Testis (tissue), 3 donors: Measurements from ENCODE around the gene TPCN2. TPM values are rescaled to one million over a fixed set of nuclear protein-coding genes. Genes with fewer than 3 reads are reported as not detected.

Experiments
- DNase-seq: peaks from one replicate; pipeline ENCODE4 v3.0.0-alpha.2; 2019
- H3K27ac ChIP-seq, 2 donors: fragments of 200-600 bp; sonication (generic); one replicate each; pipeline ENCODE4 v1.5.1; 2019
- H3K27me3 ChIP-seq: fragments of 200-600 bp; sonication (generic); one replicate; pipeline ENCODE4 v1.5.1; 2019
- H3K36me3 ChIP-seq: fragments of 200-600 bp; sonication (generic); one replicate; pipeline ENCODE4 v1.5.1; 2017; ENCODE audit warnings: low read depth; ENCODE audit errors: missing control alignments
- H3K4me1 ChIP-seq: fragments of 200-600 bp; sonication (generic); one replicate; pipeline ENCODE4 v1.5.1; 2019
- H3K4me3 ChIP-seq, 2 donors: fragments of 200-600 bp; sonication (generic); one replicate each; pipeline ENCODE4 v1.5.1; 2017 to 2019
- H3K9me3 ChIP-seq: fragments of 200-600 bp; sonication (generic); one replicate; pipeline ENCODE4 v1.5.1; 2017
- POLR2A ChIP-seq: fragments of 450-650 bp; IDR thresholded peaks from one replicate; pipeline ENCODE4 v1.6.1; 2017; ENCODE audit warnings: antibody characterized with exemption, mild to moderate bottlenecking, moderate library complexity
- WGBS, 2 donors: methylation state at CpG; one replicate each; pipeline ENCODE4 v1.1.5; 2018; 5-methylcytosine and 5-hydroxymethylcytosine counted together
- intact Hi-C: fragments of 100-400 bp; cut with DNase I; formaldehyde crosslinking; loops from one replicate; pipeline ENCODE4 v1.15.1; 2023; ENCODE audit warnings: low total_unique reads
- polyA plus RNA-seq: library from polyadenylated mRNA; stranded (reverse); fragments of 350-450 nt; fragmentation: Illumina TruSeq; extraction: RNeasy Lipid Tissue Mini Kit (QIAGEN cat#74804); gene quantifications from one replicate; pipeline ENCODE4 v1.2.3, GENCODE V29; 2014; ENCODE audit warnings: low read depth, low replicate concordance; ENCODE audit not compliant: insufficient read depth
- total RNA-seq, 2 donors: library from RNA; depleted of rRNA; stranded (reverse); fragments of >200 nt; gene quantifications; one replicate each; pipeline ENCODE4 v1.2.3, GENCODE V29; 2016
- TF ChIP-seq, protein P1 (sequence below), 3 experiments: fragments of 450-650 bp in 2 of 3; fragments of 200-600 bp in 1 of 3; sonication (generic) in 1 of 3; IDR thresholded peaks; one replicate each; pipeline ENCODE4 v1.5.1; 2016 to 2019; ENCODE audit warnings: antibody characterized with exemption in 3 of 3, mild to moderate bottlenecking in 2 of 3, moderate library complexity in 1 of 3

Gene TPCN2
- total and polyA plus RNA-seq, 3 donors from 2014 or later = 12.9 to 32.5 (median 28.4) TPM

DNA sequence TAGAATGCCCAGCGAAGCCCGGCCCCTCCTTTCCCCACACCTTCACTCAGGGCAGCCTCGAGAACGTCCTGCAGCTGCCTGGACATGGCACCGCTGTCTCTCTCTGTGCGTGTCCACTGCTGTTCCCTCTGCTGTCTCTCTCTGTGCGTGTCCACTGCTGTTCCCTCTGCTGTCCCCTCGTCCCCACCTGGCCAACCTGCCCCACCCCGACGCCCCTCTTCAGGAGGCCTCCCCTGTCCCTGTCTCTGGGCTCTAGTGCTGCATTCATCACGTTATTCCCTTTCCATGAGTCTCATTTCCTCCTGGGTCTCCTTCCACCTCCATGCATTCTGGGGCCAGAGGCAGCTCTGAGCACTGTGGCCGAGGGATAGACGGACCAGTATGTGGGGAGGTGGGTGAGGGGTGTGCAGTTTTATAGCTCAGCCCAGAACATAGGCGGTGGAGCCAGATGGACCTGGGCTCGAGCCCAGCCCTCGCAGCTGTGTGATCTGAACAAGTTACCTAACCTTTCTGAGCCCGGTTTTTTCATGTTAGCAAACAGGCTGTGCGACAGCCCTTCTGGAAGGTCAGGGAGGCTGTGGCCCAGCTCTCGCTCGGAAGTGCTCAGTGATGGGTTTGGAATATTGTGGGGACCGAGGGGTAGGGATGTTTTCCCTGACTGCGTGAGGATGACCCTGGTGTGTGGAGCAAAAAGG lies 65.1 kb downstream of the TPCN2 start:
- TF ChIP-seq, protein P1, sequence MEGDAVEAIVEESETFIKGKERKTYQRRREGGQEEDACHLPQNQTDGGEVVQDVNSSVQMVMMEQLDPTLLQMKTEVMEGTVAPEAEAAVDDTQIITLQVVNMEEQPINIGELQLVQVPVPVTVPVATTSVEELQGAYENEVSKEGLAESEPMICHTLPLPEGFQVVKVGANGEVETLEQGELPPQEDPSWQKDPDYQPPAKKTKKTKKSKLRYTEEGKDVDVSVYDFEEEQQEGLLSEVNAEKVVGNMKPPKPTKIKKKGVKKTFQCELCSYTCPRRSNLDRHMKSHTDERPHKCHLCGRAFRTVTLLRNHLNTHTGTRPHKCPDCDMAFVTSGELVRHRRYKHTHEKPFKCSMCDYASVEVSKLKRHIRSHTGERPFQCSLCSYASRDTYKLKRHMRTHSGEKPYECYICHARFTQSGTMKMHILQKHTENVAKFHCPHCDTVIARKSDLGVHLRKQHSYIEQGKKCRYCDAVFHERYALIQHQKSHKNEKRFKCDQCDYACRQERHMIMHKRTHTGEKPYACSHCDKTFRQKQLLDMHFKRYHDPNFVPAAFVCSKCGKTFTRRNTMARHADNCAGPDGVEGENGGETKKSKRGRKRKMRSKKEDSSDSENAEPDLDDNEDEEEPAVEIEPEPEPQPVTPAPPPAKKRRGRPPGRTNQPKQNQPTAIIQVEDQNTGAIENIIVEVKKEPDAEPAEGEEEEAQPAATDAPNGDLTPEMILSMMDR (IDR thresholded peaks at IDR 0.05) = no peak
- TF ChIP-seq POLR2A = no peak
- Histone ChIP-seq H3K4me1 (peaks cover 5% of the 10 kb centered on the region), H3K4me3 (no peak overlapping the region), H3K27ac (no peak overlapping the region), H3K27me3 (no peaks in the 10 kb centered on the region), H3K9me3 (no peaks in the 10 kb centered on the region), H3K36me3 (no peaks in the 10 kb centered on the region)
- 81 to 85% methylated on average over 21 to 22 of the region's 22 CpGs for WGBS, 2 donors
- intact Hi-C loops = no loop called here
- DNase-seq = no peak

DNA sequence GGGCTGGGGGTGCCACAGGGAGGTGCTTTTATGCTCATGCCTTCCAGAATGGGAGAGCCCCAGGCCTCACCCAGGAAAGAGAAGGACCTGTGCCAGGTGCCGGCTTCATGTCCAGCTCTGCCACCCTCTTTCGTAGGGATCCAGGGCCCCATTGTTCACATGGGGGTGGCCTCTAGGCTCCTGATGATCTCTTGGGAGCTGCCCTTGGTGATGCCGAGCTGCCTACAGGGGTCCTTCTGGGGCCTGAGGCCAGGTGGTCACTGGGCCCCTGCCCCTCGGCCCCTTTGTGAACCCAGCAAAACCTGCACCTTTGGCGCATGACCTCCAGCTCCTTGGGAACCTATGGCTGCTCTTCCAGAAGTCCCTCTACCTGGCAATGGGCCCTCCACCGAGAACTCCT lies 65.6 kb downstream of the TPCN2 start:
- Histone ChIP-seq H3K9me3 (no peaks in the 10 kb centered on the region), H3K4me3 (no peak overlapping the region), H3K27me3 (no peaks in the 10 kb centered on the region), H3K36me3 (no peaks in the 10 kb centered on the region), H3K4me1 (peaks cover 5% of the 10 kb centered on the region), H3K27ac (no peak overlapping the region)
- intact Hi-C loops = no loop called here
- 83 to 100% methylated on average over 3 to 6 of the region's 6 CpGs for WGBS, 2 donors
- no peak for TF ChIP-seq POLR2A
- TF ChIP-seq, protein P1 (IDR thresholded peaks at IDR 0.05) = no peak
- DNase-seq = no peak

- Histone ChIP-seq H3K9me3 (no peaks in the 10 kb centered on the region), H3K4me1 (peaks cover 5% of the 10 kb centered on the region), H3K27me3 (no peaks in the 10 kb centered on the region), H3K4me3 (no peak overlapping the region), H3K27ac (no peak overlapping the region), H3K36me3 (no peaks in the 10 kb centered on the region)
- WGBS, 2 donors = 88 to 92% methylated on average over 19 to 21 of the region's 21 CpGs
- no peak for TF ChIP-seq POLR2A
- TF ChIP-seq, protein P1 (IDR thresholded peaks at IDR 0.05) = no peak
- intact Hi-C loops = no loop called here
- DNase-seq = no peak
These were observed 66.2 kb downstream of the TPCN2 start for GRCh38 chr11:69114811-69115523.

DNA sequence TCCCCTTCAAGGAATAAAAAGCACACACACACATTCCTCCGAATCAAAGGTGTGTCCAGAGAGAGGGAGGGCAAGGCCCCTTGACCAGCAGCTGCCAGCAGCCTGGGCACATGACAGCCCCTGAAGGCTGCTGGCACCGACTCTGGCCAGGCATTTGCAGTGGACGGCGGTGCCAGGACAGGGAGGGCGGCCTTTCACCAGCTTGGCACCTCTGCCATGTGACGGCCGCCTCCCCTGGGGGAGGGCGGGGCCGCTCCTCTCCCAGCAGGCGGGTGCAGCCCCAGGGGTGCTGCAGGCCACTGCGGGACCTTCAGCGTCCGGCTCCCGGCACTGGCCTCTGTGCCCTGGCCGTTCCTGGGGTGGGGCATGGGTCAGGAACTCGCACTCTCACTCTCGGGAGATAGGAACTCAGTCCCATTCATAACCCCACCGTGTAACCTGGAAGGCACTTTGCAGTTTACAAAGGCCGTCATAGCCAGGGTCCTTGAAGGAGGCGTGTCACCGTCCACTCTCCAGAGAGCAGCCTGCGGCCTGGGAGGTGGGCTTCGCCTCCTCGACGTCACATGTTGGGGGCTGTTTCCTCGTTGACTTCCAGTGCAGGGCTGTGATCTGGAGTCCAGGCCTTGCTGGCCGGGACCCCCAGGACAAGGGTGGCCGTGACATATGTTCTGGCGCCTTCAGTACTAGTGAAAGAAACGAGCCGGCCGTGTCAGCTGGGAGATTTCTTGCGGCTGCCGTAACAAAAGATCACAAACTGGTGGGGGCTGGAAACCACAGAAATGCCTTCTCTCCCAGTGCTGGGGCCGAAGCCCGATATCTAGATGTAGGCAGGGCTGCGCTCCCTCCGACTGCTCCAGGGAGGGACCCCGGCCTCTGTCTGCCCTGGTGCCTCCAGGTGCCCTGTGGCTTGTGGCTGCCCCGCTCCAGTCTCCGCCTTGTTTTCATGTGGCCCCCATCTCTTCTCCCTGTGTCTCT lies 67.1 kb downstream of the TPCN2 start:
- H3K9me3 ChIP-seq = no peaks in the 10 kb centered on the region
- intact Hi-C loops = no loop called here
- H3K36me3 ChIP-seq = no peaks in the 10 kb centered on the region
- peaks cover 5% of the 10 kb centered on the region for H3K4me1 ChIP-seq
- DNase-seq = no peak
- TF ChIP-seq, protein P1 (IDR thresholded peaks at IDR 0.05) = no peak
- no peak for TF ChIP-seq POLR2A
- H3K4me3 ChIP-seq = no peak overlapping the region
- no peak overlapping the region for H3K27ac ChIP-seq
- H3K27me3 ChIP-seq = no peaks in the 10 kb centered on the region
- 85 to 91% methylated on average over 18 to 37 of the region's 41 CpGs for WGBS, 2 donors
